ENCODE data around the gene GPR107.

The GPR107 gene

DNA sequence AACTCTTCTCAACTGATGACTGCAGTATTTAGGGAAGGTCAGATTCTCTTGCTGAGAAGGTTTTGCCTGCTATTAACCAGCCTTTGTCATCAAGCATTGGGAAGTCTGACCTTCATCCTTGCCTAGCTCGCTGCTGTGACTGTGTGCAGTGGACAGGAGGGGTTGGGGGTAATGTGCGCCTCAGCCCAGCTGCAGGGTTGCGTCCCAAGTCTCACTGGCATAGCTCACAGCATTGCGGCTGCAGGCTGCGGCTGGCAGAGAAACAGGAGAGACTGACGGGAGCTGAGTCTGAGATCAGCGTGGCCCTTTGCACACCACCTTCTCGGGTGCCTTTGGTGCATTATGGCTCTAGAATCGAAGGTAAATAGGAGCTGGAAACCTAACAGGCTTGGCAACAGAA, 62.6 kb downstream of the GPR107 start:
- no peaks in the 10 kb centered on the region for H3K9me3 ChIP-seq
- H3K4me3 ChIP-seq (ENCODE audit: low read depth in 1 of 2, low read length in 1 of 2): no peak overlapping the region
- TF ChIP-seq, protein P1, sequence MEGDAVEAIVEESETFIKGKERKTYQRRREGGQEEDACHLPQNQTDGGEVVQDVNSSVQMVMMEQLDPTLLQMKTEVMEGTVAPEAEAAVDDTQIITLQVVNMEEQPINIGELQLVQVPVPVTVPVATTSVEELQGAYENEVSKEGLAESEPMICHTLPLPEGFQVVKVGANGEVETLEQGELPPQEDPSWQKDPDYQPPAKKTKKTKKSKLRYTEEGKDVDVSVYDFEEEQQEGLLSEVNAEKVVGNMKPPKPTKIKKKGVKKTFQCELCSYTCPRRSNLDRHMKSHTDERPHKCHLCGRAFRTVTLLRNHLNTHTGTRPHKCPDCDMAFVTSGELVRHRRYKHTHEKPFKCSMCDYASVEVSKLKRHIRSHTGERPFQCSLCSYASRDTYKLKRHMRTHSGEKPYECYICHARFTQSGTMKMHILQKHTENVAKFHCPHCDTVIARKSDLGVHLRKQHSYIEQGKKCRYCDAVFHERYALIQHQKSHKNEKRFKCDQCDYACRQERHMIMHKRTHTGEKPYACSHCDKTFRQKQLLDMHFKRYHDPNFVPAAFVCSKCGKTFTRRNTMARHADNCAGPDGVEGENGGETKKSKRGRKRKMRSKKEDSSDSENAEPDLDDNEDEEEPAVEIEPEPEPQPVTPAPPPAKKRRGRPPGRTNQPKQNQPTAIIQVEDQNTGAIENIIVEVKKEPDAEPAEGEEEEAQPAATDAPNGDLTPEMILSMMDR (IDR thresholded peaks at IDR 0.05): no peak
- H3K27me3 ChIP-seq: no peaks in the 10 kb centered on the region
- peaks cover 85% of the 10 kb centered on the region for H3K36me3 ChIP-seq
- H3K4me1 ChIP-seq (ENCODE audit: control insufficient read depth in 1 of 2, insufficient read depth in 1 of 2, low read depth in 1 of 2, low read length in 1 of 2): no peaks in the 10 kb centered on the region
- no peak overlapping the region for H3K27ac ChIP-seq

DNA sequence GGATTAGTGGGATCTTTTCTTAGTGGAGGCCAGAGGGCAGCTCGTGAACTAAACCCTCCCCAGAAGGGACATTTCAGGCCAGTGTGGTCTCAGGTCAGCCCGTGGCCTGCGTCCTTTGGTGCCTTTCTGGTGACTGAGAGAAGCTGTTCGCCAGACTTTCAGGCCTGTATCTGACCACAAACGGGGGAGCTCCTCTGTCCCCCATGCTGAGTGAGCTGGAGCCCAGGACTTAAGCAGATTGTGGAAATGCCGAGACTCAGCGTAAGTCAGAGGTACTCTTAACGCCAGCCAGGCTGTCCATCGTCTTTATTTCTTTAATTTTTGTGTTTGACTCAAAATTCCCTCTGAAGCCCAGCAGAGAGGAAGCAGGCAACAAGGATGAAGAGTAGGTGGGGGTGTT, 63.7 kb downstream of the GPR107 start:
- no peaks in the 10 kb centered on the region for H3K4me1 ChIP-seq (ENCODE audit: control insufficient read depth in 1 of 2, insufficient read depth in 1 of 2, low read depth in 1 of 2, low read length in 1 of 2)
- H3K4me3 ChIP-seq (ENCODE audit: low read depth in 1 of 2, low read length in 1 of 2): no peak overlapping the region
- TF ChIP-seq, protein P1 (IDR thresholded peaks at IDR 0.05): no peak
- H3K27ac ChIP-seq: no peak overlapping the region
- no peaks in the 10 kb centered on the region for H3K9me3 ChIP-seq
- no peaks in the 10 kb centered on the region for H3K27me3 ChIP-seq
- peaks cover 82% of the 10 kb centered on the region for H3K36me3 ChIP-seq

DNA sequence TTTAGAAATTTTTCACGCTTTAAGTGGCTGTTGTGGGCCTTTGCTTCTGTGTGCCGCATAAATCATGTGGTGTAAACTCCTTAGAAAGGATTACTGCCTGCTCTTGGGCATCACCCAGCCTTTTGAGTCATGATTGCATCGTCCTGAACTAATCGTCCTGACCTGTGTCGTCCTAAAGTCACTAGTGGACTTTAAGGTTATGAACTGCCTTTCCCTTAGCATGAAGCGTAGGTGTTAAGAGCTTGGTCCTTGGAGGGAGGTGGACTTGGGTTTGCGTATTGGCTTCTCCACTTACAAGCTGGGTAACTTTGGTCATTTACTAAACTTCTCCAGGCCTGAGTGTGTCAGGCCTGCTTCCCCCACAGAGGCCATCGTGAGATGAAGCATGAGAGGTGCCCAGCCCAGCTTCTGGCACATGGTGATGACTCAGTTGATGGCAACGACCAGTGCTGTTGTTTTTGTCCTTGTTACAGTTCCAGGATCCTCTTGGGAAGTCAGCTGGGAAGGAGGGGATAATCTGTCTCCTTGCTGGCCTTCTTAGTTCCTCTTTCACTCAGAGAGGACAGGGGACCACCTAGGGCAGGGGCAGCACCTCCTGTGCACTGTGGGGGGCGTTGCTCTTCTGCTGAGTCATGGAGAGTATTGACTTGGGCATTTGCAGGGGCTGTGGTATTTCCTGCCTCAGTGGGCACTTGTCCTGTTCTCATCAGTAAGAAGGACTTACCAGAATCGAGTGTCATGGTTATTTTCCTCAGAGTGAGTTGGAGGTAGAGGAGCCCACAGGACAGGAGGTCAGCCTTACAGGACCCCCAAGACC, 64.3 kb downstream of the GPR107 start:
- Histone ChIP-seq H3K36me3 (peaks cover 83% of the 10 kb centered on the region), H3K4me3 (ENCODE audit: low read depth in 1 of 2, low read length in 1 of 2) (no peak overlapping the region), H3K27ac (no peak overlapping the region), H3K27me3 (no peaks in the 10 kb centered on the region), H3K9me3 (no peaks in the 10 kb centered on the region), H3K4me1 (ENCODE audit: control insufficient read depth in 1 of 2, insufficient read depth in 1 of 2, low read depth in 1 of 2, low read length in 1 of 2) (no peaks in the 10 kb centered on the region)
- TF ChIP-seq, protein P1 (IDR thresholded peaks at IDR 0.05): no peak

DNA sequence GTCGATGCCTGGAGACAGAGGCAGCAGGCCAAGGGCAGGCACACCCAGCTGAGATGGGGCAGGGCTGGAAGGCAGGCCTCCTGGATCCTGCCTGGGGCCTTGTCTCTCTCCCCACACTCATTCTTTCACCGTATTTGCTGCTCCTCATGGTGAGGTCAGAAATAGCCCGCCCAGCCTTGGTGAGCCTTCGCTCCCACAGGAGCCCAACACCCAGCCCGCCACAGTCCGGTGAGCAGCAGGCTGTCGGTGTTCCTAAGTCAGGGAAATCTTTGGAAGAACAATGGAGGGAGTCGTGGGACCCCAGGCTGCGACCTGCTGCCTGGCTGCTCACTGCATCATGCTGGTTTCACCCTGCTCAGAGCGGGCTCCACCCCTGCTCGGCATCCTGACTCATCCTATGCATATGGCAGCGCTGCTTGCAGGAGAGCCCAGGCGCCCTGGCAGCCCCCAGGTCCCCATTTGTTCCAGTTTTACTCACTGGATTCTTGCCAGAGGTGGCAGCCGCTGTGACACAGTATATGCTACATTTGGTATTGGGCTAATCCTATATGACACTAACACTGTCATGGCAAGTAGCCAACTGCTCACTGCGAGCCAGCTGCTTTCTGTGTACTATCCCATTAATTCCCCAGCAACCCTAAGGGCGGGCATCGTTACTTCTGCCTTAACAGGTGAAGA, 65.3 kb downstream of the GPR107 start:
- Histone ChIP-seq H3K4me1 (ENCODE audit: control insufficient read depth in 1 of 2, insufficient read depth in 1 of 2, low read depth in 1 of 2, low read length in 1 of 2) (no peaks in the 10 kb centered on the region), H3K27ac (no peak overlapping the region), H3K36me3 (peaks cover 87% of the 10 kb centered on the region), H3K9me3 (no peaks in the 10 kb centered on the region), H3K27me3 (no peaks in the 10 kb centered on the region), H3K4me3 (ENCODE audit: low read depth in 1 of 2, low read length in 1 of 2) (no peak overlapping the region)
- TF ChIP-seq, protein P1 (IDR thresholded peaks at IDR 0.05): no peak

GRCh38 chr9:130119519-130120298, 66.0 kb downstream of the GPR107 start:
- no peaks in the 10 kb centered on the region for H3K9me3 ChIP-seq
- no peak overlapping the region for H3K27ac ChIP-seq
- no peak overlapping the region for H3K4me3 ChIP-seq (ENCODE audit: low read depth in 1 of 2, low read length in 1 of 2)
- TF ChIP-seq, protein P1 (IDR thresholded peaks at IDR 0.05): no peak
- H3K27me3 ChIP-seq: no peaks in the 10 kb centered on the region
- no peaks in the 10 kb centered on the region for H3K4me1 ChIP-seq (ENCODE audit: control insufficient read depth in 1 of 2, insufficient read depth in 1 of 2, low read depth in 1 of 2, low read length in 1 of 2)
- peaks cover 91% of the 10 kb centered on the region for H3K36me3 ChIP-seq

All from neutrophil (primary cell).